Femur (tissue), 1 donor: ENCODE measurements around the gene CLIC6.

Experiments
- DNase-seq: peaks from one replicate; pipeline ENCODE4 v3.0.0-alpha.2; 2017

Gene CLIC6

GRCh38 chr21:34730756-34731445 is 62.1 kb downstream of the CLIC6 start:
- DNase-seq: no peak

GRCh38 chr21:34732388-34732821 is 63.6 kb downstream of the CLIC6 start:
- DNase-seq: no peak

GRCh38 chr21:34733852-34734251 is 65.1 kb downstream of the CLIC6 start:
- DNase-seq: no peak

- no peak for DNase-seq
Observed at GRCh38 chr21:34734696-34735095, 65.9 kb downstream of the CLIC6 start.

- no peak for DNase-seq
Observed at GRCh38 chr21:34736116-34736874, 67.5 kb downstream of the CLIC6 start.

- DNase-seq: no peak
Observed at GRCh38 chr21:34737115-34737514, 68.3 kb downstream of the CLIC6 start.

GRCh38 chr21:34740198-34740597 is 71.4 kb downstream of the CLIC6 start:
- DNase-seq: no peak

GRCh38 chr21:34743285-34743684 is 74.5 kb downstream of the CLIC6 start:
- DNase-seq: no peak

- peak; percentile 34 for DNase-seq
Observed at GRCh38 chr21:34743831-34744230, 75.0 kb downstream of the CLIC6 start.

- DNase-seq: no peak
Observed at GRCh38 chr21:34744801-34745200, 76.0 kb downstream of the CLIC6 start.

- DNase-seq: peak; percentile 85
Observed at GRCh38 chr21:34745557-34746255, 76.9 kb downstream of the CLIC6 start.

- DNase-seq: no peak
Observed at GRCh38 chr21:34748862-34749261, 80.1 kb downstream of the CLIC6 start.

- no peak for DNase-seq
Observed at GRCh38 chr21:34754690-34755647, 86.2 kb downstream of the CLIC6 start.

GRCh38 chr21:34761758-34762330 is 93.0 kb downstream of the CLIC6 start:
- no peak for DNase-seq

GRCh38 chr21:34762786-34763185 is 94.0 kb downstream of the CLIC6 start:
- no peak for DNase-seq

- DNase-seq: no peak
Observed at GRCh38 chr21:34764715-34765284, 96.0 kb downstream of the CLIC6 start.

- DNase-seq: no peak
Observed at GRCh38 chr21:34765619-34766018, 96.8 kb downstream of the CLIC6 start.

- DNase-seq: no peak
Observed at GRCh38 chr21:34766862-34767261, 98.1 kb downstream of the CLIC6 start.
